Measurements from ENCODE around the gene RBMS1. TPM values are rescaled to one million over a fixed set of nuclear protein-coding genes. Genes with fewer than 3 reads are reported as not detected.

RBMS1 gene
- polyA plus RNA-seq, 1 donor (not counting 4 experiments of a cell fraction or from before 2014, with no cell fraction given): 89.1 TPM

- dilution Hi-C loops (cut with MboI; ENCODE audit: extremely low pct_ligation_motif_present, low sequenced_read_pairs): no loop called here
- no peak overlapping the region for H3K27ac ChIP-seq (ENCODE audit: control insufficient read depth, insufficient read depth, low read length)
- no peak for FAIRE-seq
These were observed 150.2 kb downstream of the RBMS1 start for GRCh38 chr2:160343404-160343803.

GRCh38 chr2:160339726-160340125 lies 153.9 kb downstream of the RBMS1 start:
- Histone ChIP-seq H3K36me3 (ENCODE audit: control insufficient read depth in 2 of 2, extremely low read depth in 1 of 2, insufficient read depth in 2 of 2, low read length in 2 of 2) (peaks cover 0 to 3% of the 10 kb centered on the region in 2 experiments), H4K20me1 (ENCODE audit: control insufficient read depth, extremely low read depth, insufficient read depth, low read length) (no peaks in the 10 kb centered on the region), H3K4me3 (ENCODE audit: control insufficient read depth in 2 of 3, extremely low read depth in 1 of 3, insufficient read depth in 2 of 3, low read depth in 1 of 3, low read length in 3 of 3) (no peak overlapping the region), H3K9me3 (ENCODE audit: control insufficient read depth, low read depth, low read length) (no peaks in the 10 kb centered on the region), H3K4me1 (ENCODE audit: control insufficient read depth, extremely low read depth, insufficient read depth, low read length) (no peaks in the 10 kb centered on the region), H3K79me2 (ENCODE audit: control insufficient read depth, insufficient read depth, low read length) (peaks cover 94% of the 10 kb centered on the region), H3K27me3 (ENCODE audit: control insufficient read depth, extremely low read depth, insufficient read depth, low read length) (no peaks in the 10 kb centered on the region), H3K9ac (ENCODE audit: control insufficient read depth, extremely low read depth, insufficient read depth, low read length) (no peak overlapping the region), H2AFZ (ENCODE audit: control insufficient read depth, low read length) (no peak overlapping the region), H3K9me1 (ENCODE audit: control insufficient read depth, extremely low read depth, insufficient read depth, low read length) (no peaks in the 10 kb centered on the region), H3K4me2 (ENCODE audit: control insufficient read depth, extremely low read depth, insufficient read depth, low read depth, low read length) (no peak overlapping the region), H3K27ac (ENCODE audit: control insufficient read depth, insufficient read depth, low read length) (no peak overlapping the region)
- TF ChIP-seq EZH2 (IDR thresholded peaks at IDR 0.05; ENCODE audit: low read length) (no peak), CTCF (optimal IDR thresholded peaks at IDR 0.05 in 1 of 3, IDR thresholded peaks at IDR 0.05 in 1 of 3, conservative IDR thresholded peaks at IDR 0.05 in 1 of 3; ENCODE audit: extremely low read depth in 1 of 3, insufficient read depth in 2 of 3, low read length in 3 of 3) (no peak)
- FAIRE-seq: no peak
- DNase-seq (ENCODE audit: low read depth, low spot score): no peak
- dilution Hi-C loops (cut with MboI; ENCODE audit: extremely low pct_ligation_motif_present, low sequenced_read_pairs): no loop called here

More at GRCh38 chr2:160343404-160343803, 150.2 kb downstream of the RBMS1 start:
- H3K9me3 ChIP-seq (ENCODE audit: control insufficient read depth, low read depth, low read length): no peaks in the 10 kb centered on the region
- H3K4me3 ChIP-seq (ENCODE audit: control insufficient read depth in 2 of 3, extremely low read depth in 1 of 3, insufficient read depth in 2 of 3, low read depth in 1 of 3, low read length in 3 of 3): no peak overlapping the region
- peaks cover 96% of the 10 kb centered on the region for H3K79me2 ChIP-seq (ENCODE audit: control insufficient read depth, insufficient read depth, low read length)
- no peaks in the 10 kb centered on the region for H4K20me1 ChIP-seq (ENCODE audit: control insufficient read depth, extremely low read depth, insufficient read depth, low read length)
- no peaks in the 10 kb centered on the region for H3K27me3 ChIP-seq (ENCODE audit: control insufficient read depth, extremely low read depth, insufficient read depth, low read length)
- peaks cover 0 to 3% of the 10 kb centered on the region in 2 experiments for H3K36me3 ChIP-seq (ENCODE audit: control insufficient read depth in 2 of 2, extremely low read depth in 1 of 2, insufficient read depth in 2 of 2, low read length in 2 of 2)
- no peak overlapping the region for H2AFZ ChIP-seq (ENCODE audit: control insufficient read depth, low read length)
- no peaks in the 10 kb centered on the region for H3K4me1 ChIP-seq (ENCODE audit: control insufficient read depth, extremely low read depth, insufficient read depth, low read length)
- H3K4me2 ChIP-seq (ENCODE audit: control insufficient read depth, extremely low read depth, insufficient read depth, low read depth, low read length): no peak overlapping the region
- no peak for DNase-seq (ENCODE audit: low read depth, low spot score)
- TF ChIP-seq EZH2 (IDR thresholded peaks at IDR 0.05; ENCODE audit: low read length) (no peak), CTCF (optimal IDR thresholded peaks at IDR 0.05 in 1 of 3, IDR thresholded peaks at IDR 0.05 in 1 of 3, conservative IDR thresholded peaks at IDR 0.05 in 1 of 3; ENCODE audit: extremely low read depth in 1 of 3, insufficient read depth in 2 of 3, low read length in 3 of 3) (no peak)
- no peak overlapping the region for H3K9ac ChIP-seq (ENCODE audit: control insufficient read depth, extremely low read depth, insufficient read depth, low read length)
- H3K9me1 ChIP-seq (ENCODE audit: control insufficient read depth, extremely low read depth, insufficient read depth, low read length): no peaks in the 10 kb centered on the region

Measured in keratinocyte (primary cell).